ENCODE results near the gene WWOX. TPM values are rescaled to one million over a fixed set of nuclear protein-coding genes. Genes with fewer than 3 reads are reported as not detected.

WWOX gene
- total and polyA plus RNA-seq, 2 of the 13 experiments (the other 11 are each of a cell fraction or from before 2014, with no cell fraction given), result 9.1 to 37.4 TPM

- no peak for TF ChIP-seq SKIL (CRISPR knock-in tag; IDR thresholded peaks at IDR 0.05; ENCODE audit: borderline replicate concordance)
- TF ChIP-seq, protein P1, sequence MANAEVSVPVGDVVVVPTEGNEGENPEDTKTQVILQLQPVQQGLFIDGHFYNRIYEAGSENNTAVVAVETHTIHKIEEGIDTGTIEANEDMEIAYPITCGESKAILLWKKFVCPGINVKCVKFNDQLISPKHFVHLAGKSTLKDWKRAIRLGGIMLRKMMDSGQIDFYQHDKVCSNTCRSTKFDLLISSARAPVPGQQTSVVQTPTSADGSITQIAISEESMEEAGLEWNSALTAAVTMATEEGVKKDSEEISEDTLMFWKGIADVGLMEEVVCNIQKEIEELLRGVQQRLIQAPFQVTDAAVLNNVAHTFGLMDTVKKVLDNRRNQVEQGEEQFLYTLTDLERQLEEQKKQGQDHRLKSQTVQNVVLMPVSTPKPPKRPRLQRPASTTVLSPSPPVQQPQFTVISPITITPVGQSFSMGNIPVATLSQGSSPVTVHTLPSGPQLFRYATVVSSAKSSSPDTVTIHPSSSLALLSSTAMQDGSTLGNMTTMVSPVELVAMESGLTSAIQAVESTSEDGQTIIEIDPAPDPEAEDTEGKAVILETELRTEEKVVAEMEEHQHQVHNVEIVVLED (CRISPR knock-in tag; IDR thresholded peaks at IDR 0.05; ENCODE audit: borderline replicate concordance), result no peak
- TF ChIP-seq HCFC1 (IDR thresholded peaks at IDR 0.05; ENCODE audit: low read depth, low read length), result no peak
- TF ChIP-seq, protein P2, sequence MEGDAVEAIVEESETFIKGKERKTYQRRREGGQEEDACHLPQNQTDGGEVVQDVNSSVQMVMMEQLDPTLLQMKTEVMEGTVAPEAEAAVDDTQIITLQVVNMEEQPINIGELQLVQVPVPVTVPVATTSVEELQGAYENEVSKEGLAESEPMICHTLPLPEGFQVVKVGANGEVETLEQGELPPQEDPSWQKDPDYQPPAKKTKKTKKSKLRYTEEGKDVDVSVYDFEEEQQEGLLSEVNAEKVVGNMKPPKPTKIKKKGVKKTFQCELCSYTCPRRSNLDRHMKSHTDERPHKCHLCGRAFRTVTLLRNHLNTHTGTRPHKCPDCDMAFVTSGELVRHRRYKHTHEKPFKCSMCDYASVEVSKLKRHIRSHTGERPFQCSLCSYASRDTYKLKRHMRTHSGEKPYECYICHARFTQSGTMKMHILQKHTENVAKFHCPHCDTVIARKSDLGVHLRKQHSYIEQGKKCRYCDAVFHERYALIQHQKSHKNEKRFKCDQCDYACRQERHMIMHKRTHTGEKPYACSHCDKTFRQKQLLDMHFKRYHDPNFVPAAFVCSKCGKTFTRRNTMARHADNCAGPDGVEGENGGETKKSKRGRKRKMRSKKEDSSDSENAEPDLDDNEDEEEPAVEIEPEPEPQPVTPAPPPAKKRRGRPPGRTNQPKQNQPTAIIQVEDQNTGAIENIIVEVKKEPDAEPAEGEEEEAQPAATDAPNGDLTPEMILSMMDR (CRISPR knock-in tag; IDR thresholded peaks at IDR 0.05), result peak; percentile 87
- TF ChIP-seq ZBTB37 (CRISPR knock-in tag; IDR thresholded peaks at IDR 0.05), result no peak
- TF ChIP-seq, protein P3, sequence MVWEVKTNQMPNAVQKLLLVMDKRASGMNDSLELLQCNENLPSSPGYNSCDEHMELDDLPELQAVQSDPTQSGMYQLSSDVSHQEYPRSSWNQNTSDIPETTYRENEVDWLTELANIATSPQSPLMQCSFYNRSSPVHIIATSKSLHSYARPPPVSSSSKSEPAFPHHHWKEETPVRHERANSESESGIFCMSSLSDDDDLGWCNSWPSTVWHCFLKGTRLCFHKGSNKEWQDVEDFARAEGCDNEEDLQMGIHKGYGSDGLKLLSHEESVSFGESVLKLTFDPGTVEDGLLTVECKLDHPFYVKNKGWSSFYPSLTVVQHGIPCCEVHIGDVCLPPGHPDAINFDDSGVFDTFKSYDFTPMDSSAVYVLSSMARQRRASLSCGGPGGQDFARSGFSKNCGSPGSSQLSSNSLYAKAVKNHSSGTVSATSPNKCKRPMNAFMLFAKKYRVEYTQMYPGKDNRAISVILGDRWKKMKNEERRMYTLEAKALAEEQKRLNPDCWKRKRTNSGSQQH (CRISPR knock-in tag; IDR thresholded peaks at IDR 0.05; ENCODE audit: low read depth), result no peak
- TF ChIP-seq MED13 (CRISPR knock-in tag; IDR thresholded peaks at IDR 0.05), result no peak
- TF ChIP-seq, protein P4, sequence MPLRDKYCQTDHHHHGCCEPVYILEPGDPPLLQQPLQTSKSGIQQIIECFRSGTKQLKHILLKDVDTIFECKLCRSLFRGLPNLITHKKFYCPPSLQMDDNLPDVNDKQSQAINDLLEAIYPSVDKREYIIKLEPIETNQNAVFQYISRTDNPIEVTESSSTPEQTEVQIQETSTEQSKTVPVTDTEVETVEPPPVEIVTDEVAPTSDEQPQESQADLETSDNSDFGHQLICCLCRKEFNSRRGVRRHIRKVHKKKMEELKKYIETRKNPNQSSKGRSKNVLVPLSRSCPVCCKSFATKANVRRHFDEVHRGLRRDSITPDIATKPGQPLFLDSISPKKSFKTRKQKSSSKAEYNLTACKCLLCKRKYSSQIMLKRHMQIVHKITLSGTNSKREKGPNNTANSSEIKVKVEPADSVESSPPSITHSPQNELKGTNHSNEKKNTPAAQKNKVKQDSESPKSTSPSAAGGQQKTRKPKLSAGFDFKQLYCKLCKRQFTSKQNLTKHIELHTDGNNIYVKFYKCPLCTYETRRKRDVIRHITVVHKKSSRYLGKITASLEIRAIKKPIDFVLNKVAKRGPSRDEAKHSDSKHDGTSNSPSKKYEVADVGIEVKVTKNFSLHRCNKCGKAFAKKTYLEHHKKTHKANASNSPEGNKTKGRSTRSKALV (CRISPR knock-in tag; IDR thresholded peaks at IDR 0.05), result 0 out of 2 replicates have a peak, but pooled peaks have one; percentile 32
- no peak for TF ChIP-seq EEA1 (CRISPR knock-in tag; IDR thresholded peaks at IDR 0.05; ENCODE audit: borderline replicate concordance)
- TF ChIP-seq ZNF207 (IDR thresholded peaks at IDR 0.05; ENCODE audit: borderline replicate concordance), result no peak
- TF ChIP-seq PAX8 (CRISPR knock-in tag; IDR thresholded peaks at IDR 0.05; ENCODE audit: borderline replicate concordance), result no peak
- TF ChIP-seq, protein P5, sequence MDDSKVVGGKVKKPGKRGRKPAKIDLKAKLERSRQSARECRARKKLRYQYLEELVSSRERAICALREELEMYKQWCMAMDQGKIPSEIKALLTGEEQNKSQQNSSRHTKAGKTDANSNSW (CRISPR knock-in tag; IDR thresholded peaks at IDR 0.05; ENCODE audit: borderline replicate concordance), result no peak
- TF ChIP-seq, protein P6, sequence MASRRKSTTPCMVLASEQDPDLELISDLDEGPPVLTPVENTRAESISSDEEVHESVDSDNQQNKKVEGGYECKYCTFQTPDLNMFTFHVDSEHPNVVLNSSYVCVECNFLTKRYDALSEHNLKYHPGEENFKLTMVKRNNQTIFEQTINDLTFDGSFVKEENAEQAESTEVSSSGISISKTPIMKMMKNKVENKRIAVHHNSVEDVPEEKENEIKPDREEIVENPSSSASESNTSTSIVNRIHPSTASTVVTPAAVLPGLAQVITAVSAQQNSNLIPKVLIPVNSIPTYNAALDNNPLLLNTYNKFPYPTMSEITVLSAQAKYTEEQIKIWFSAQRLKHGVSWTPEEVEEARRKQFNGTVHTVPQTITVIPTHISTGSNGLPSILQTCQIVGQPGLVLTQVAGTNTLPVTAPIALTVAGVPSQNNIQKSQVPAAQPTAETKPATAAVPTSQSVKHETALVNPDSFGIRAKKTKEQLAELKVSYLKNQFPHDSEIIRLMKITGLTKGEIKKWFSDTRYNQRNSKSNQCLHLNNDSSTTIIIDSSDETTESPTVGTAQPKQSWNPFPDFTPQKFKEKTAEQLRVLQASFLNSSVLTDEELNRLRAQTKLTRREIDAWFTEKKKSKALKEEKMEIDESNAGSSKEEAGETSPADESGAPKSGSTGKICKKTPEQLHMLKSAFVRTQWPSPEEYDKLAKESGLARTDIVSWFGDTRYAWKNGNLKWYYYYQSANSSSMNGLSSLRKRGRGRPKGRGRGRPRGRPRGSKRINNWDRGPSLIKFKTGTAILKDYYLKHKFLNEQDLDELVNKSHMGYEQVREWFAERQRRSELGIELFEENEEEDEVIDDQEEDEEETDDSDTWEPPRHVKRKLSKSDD (CRISPR knock-in tag; IDR thresholded peaks at IDR 0.05; ENCODE audit: low read depth), result no peak
- no peak for TF ChIP-seq ZNF564 (CRISPR knock-in tag; IDR thresholded peaks at IDR 0.05)
- no peak for TF ChIP-seq ARHGAP35 (CRISPR knock-in tag; IDR thresholded peaks at IDR 0.05; ENCODE audit: borderline replicate concordance)
Observed at GRCh38 chr16:78227855-78228254, 128.4 kb downstream of the WWOX start (continued).
